H1 (cell line): ENCODE results near the gene NXN. TPM values are rescaled to one million over a fixed set of nuclear protein-coding genes. Genes with fewer than 3 reads are reported as not detected.
"Not testable (repeated sequence)": the region's sequence is repeated elsewhere in the genome, so short reads cannot be mapped to it uniquely, and the experiment has no call there.

Source experiments
- CTCF ChIA-PET: fragments of 300-600 bp; sonication (Branson Sonifier 250); formaldehyde crosslinking; loops from one replicate; lab custom pipeline; 2021; ENCODE audit not compliant: partially characterized antibody; lab: Charles Lee
- POLR2A ChIA-PET: fragments of 300-600 bp; sonication (Branson Sonifier 250); formaldehyde crosslinking; loops from one replicate; lab custom pipeline; 2021; ENCODE audit warnings: inconsistent platforms; ENCODE audit not compliant: partially characterized antibody; lab: Charles Lee
- DNase-seq, 2 experiments: peaks; one replicate each; pipeline versions ENCODE4 v3.0.0 to v3.0.0-alpha.2; 2010 to 2022; ENCODE audit warnings: low spot score in 2 of 2, low read depth in 1 of 2, mixed read lengths in 1 of 2
- FAIRE-seq: peaks from 2 replicates; lab custom pipeline; 2011; peaks lifted over from hg19 to GRCh38; lab: Jason Lieb, UNC
- H2AFZ ChIP-seq: 2 replicates; pipeline ENCODE4 v1.8.1; 2012; ENCODE audit warnings: low read length, inconsistent platforms
- H2AK5ac ChIP-seq: 2 replicates; pipeline ENCODE4 v1.6.1; 2013; ENCODE audit warnings: low read depth, low read length
- H2BK120ac ChIP-seq: replicated peaks from 2 replicates; pipeline ENCODE3; 2013; ENCODE audit warnings: low read depth, low read length, inconsistent platforms
- H2BK12ac ChIP-seq: 2 replicates; pipeline ENCODE4 v1.6.1; 2013; ENCODE audit warnings: low read depth, low read length
- H2BK15ac ChIP-seq: 2 replicates; pipeline ENCODE4 v1.6.1; 2013; ENCODE audit warnings: low read length
- H2BK20ac ChIP-seq: 2 replicates; pipeline ENCODE4 v1.6.1; 2013; ENCODE audit warnings: low read length
- H2BK5ac ChIP-seq: 2 replicates; pipeline ENCODE4 v1.6.1; 2013; ENCODE audit warnings: low read depth, low read length
- H3K14ac ChIP-seq: 2 replicates; pipeline ENCODE4 v1.6.1; 2013; ENCODE audit warnings: inconsistent platforms; ENCODE audit not compliant: insufficient read length
- H3K18ac ChIP-seq: 2 replicates; pipeline ENCODE4 v1.6.1; 2013; ENCODE audit warnings: low read length; ENCODE audit errors: extremely low read depth
- H3K23ac ChIP-seq: 2 replicates; pipeline ENCODE4 v1.6.1; 2013; ENCODE audit warnings: inconsistent platforms; ENCODE audit not compliant: insufficient read length
- H3K23me2 ChIP-seq: 2 replicates; pipeline ENCODE4 v1.6.1; 2013; ENCODE audit warnings: low read depth, low read length
- H3K27ac ChIP-seq: 2 replicates; pipeline ENCODE4 v1.6.1; 2011; ENCODE audit warnings: low read depth, low read length, inconsistent platforms
- H3K27me3 ChIP-seq, 4 experiments: replicated peaks in 1 of 4; 1 replicate in 1 of 4; 2 replicates in 3 of 4; pipeline versions ENCODE4 v1.6.1 to v1.8.1; 2011 to 2013; ENCODE audit warnings: low read length in 3 of 4, mild to moderate bottlenecking in 3 of 4, inconsistent platforms in 2 of 4, mixed read lengths in 2 of 4, moderate library complexity in 1 of 4; ENCODE audit not compliant: control insufficient read depth in 3 of 4, insufficient read depth in 3 of 4; ENCODE audit errors: extremely low read depth in 1 of 4
- H3K36me3 ChIP-seq, 4 experiments: 2 replicates each; pipeline versions ENCODE4 v1.6.1 to v1.8.1; 2011 to 2013; ENCODE audit warnings: mild to moderate bottlenecking in 4 of 4, low read length in 3 of 4, moderate library complexity in 2 of 4, control low read depth in 1 of 4, inconsistent platforms in 1 of 4; ENCODE audit not compliant: insufficient read depth in 4 of 4, control insufficient read depth in 2 of 4
- H3K4ac ChIP-seq: replicated peaks from 2 replicates; pipeline ENCODE3; 2013; ENCODE audit warnings: low read length, low read depth, mixed read lengths, inconsistent platforms; ENCODE audit not compliant: insufficient read length
- H3K4me1 ChIP-seq, 4 experiments: replicated peaks in 1 of 4; 1 replicate in 1 of 4; 2 replicates in 3 of 4; pipeline versions ENCODE4 v1.6.1 to v1.8.1; 2011 to 2013; ENCODE audit warnings: low read length in 3 of 4, inconsistent platforms in 2 of 4, mixed read lengths in 1 of 4; ENCODE audit not compliant: insufficient read depth in 4 of 4, control insufficient read depth in 3 of 4
- H3K4me2 ChIP-seq, 2 experiments: 2 replicates each; pipeline versions ENCODE4 v1.6.1 to v1.8.1; 2011 to 2013; ENCODE audit warnings: low read depth in 2 of 2, low read length in 2 of 2, control low read depth in 1 of 2, inconsistent platforms in 1 of 2, mild to moderate bottlenecking in 1 of 2; ENCODE audit not compliant: insufficient read depth in 1 of 2
- H3K4me3 ChIP-seq, 4 experiments: fragments of 200-600, 300-600 bp in 1 of 4; sonication (generic), shearing (Covaris generic), sonication (Bioruptor Twin) in 1 of 4; 2 replicates each; pipeline versions ENCODE4 v1.5.1 to v1.8.1; 2011 to 2016; ENCODE audit warnings: low read length in 4 of 4, low read depth in 3 of 4, control low read depth in 2 of 4, inconsistent platforms in 2 of 4, mild to moderate bottlenecking in 2 of 4, mixed read lengths in 1 of 4, moderate library complexity in 1 of 4; ENCODE audit not compliant: insufficient read depth in 2 of 4; ENCODE audit errors: extremely low read depth in 1 of 4
- H3K56ac ChIP-seq: replicated peaks from 2 replicates; pipeline ENCODE3; 2013; ENCODE audit warnings: low read depth, mild to moderate bottlenecking, mixed read lengths, low read length, inconsistent platforms; ENCODE audit not compliant: insufficient read length
- H3K79me1 ChIP-seq: 2 replicates; pipeline ENCODE4 v1.6.1; 2013; ENCODE audit warnings: low read depth, low read length, control low read depth
- H3K79me2 ChIP-seq, 2 experiments: 2 replicates each; pipeline versions ENCODE4 v1.6.1 to v1.8.1; 2012 to 2013; ENCODE audit warnings: low read length in 2 of 2, mild to moderate bottlenecking in 2 of 2, inconsistent platforms in 1 of 2; ENCODE audit not compliant: insufficient read depth in 2 of 2, control insufficient read depth in 1 of 2
- H3K9ac ChIP-seq, 4 experiments: replicated peaks in 1 of 4; 1 replicate in 1 of 4; 2 replicates in 3 of 4; pipeline versions ENCODE4 v1.6.1 to v1.8.1; 2011 to 2013; ENCODE audit warnings: low read depth in 3 of 4, low read length in 3 of 4, control low read depth in 2 of 4, mild to moderate bottlenecking in 2 of 4, moderate library complexity in 2 of 4, inconsistent platforms in 1 of 4; ENCODE audit errors: extremely low read depth in 1 of 4
- H3K9me3 ChIP-seq, 2 experiments: 2 replicates each; pipeline versions ENCODE4 v1.6.1 to v1.8.1; 2012 to 2013; ENCODE audit warnings: mild to moderate bottlenecking in 2 of 2, moderate library complexity in 2 of 2, control low read depth in 1 of 2, inconsistent platforms in 1 of 2, low read depth in 1 of 2, low read length in 1 of 2, mixed read lengths in 1 of 2; ENCODE audit not compliant: insufficient read depth in 2 of 2
- H4K20me1 ChIP-seq, 2 experiments: replicated peaks in 1 of 2; 2 replicates each; pipeline versions ENCODE3 to v1.8.1; 2011 to 2013; ENCODE audit warnings: inconsistent platforms in 2 of 2, low read length in 2 of 2, mild to moderate bottlenecking in 1 of 2; ENCODE audit not compliant: insufficient read depth in 2 of 2, control insufficient read depth in 1 of 2
- H4K5ac ChIP-seq: 2 replicates; pipeline ENCODE4 v1.6.1; 2013; ENCODE audit warnings: low read length, low read depth, mixed read lengths, inconsistent platforms; ENCODE audit not compliant: insufficient read length
- H4K8ac ChIP-seq: 2 replicates; pipeline ENCODE4 v1.8.0; 2013; ENCODE audit warnings: mild to moderate bottlenecking, moderate library complexity, low read length, inconsistent platforms; ENCODE audit not compliant: insufficient read depth; ENCODE audit errors: extremely low read depth
- H4K91ac ChIP-seq: replicated peaks from 2 replicates; pipeline ENCODE3; 2013; ENCODE audit warnings: low read length, mixed read lengths, inconsistent platforms; ENCODE audit not compliant: insufficient read length
- WGBS, 2 experiments: shearing (Covaris generic) in 1 of 2; methylation state at CpG; one replicate each; pipeline versions ENCODE4 v1.1.6 to v1.1.7; 2013 to 2015; ENCODE audit warnings: low lambda C conversion rate in 2 of 2, mixed read lengths in 2 of 2, inconsistent platforms in 1 of 2, low coverage in 1 of 2, missing lambda C conversion rate in 1 of 2; ENCODE audit not compliant: insufficient replicate concordance in 2 of 2, insufficient coverage in 1 of 2, insufficient read length in 1 of 2; ENCODE audit errors: extremely low coverage in 1 of 2, missing lambda C conversion rate in 1 of 2; 5-methylcytosine and 5-hydroxymethylcytosine counted together
- polyA plus RNA-seq, 7 experiments: library from polyadenylated mRNA; depleted of rRNA in 3 of 7; stranded (reverse) in 5 of 7; unstranded in 2 of 7; fragments of >200 nt in 5 of 7; fragments of 200-250 nt in 2 of 7; gene quantifications; 1 replicate in 5 of 7; 2 replicates in 1 of 7; 4 replicates in 1 of 7; pipeline versions ENCODE4 v1.2.1 to v1.2.3, GENCODE V29; 2011 to 2013; ENCODE audit warnings: missing spikeins in 2 of 7, mixed read lengths in 2 of 7
- total RNA-seq: library from RNA; stranded (reverse); fragmentation: NEBNext Ultra II Directional; extraction: Animal tissue kit (Norgen Biotek cat#: 25700); gene quantifications from 2 replicates; pipeline ENCODE4 v1.2.1, GENCODE V29; 2021

NXN gene
- total and polyA plus RNA-seq, 2 of the 8 experiments (the other 6 are each of a cell fraction or from before 2014, with no cell fraction given), result 94.1 to 107 TPM

DNA sequence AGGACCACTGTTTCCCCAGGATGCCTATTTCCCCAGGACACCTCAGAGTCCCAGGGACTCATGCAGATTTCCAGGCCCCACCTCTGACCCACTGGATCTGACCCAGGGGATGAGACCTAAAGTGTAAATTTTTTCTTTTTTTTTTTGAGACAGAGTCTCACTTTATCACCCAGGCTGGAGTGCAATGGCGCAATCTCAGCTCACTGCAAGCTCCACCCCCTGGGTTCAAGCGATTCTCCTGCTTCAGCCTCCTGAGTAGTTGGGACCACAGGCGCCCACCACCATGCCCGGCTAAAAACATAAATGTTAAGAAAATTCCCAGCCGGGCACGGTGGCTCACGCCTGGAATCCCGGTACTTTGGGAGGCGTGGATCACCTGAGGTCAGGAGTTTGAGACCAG, 126.7 kb downstream of the NXN start:
- peaks cover 11 to 12% of the 10 kb centered on the region in 2 experiments for H4K20me1 ChIP-seq
- WGBS, 2 experiments, result 87% methylated on average over 9 of the region's 9 CpGs; no CpG with 5 or more reads in 1 of the 2 experiments

More for the DNA sequence above, 126.7 kb downstream of the NXN start:
- H2BK120ac ChIP-seq, H4K91ac ChIP-seq, H3K27me3 ChIP-seq, H3K9ac ChIP-seq, H3K4ac ChIP-seq, DNase-seq, H3K14ac ChIP-seq, H3K23me2 ChIP-seq, H2AK5ac ChIP-seq, H3K56ac ChIP-seq, H3K23ac ChIP-seq, H2BK5ac ChIP-seq, H3K18ac ChIP-seq, H2BK15ac ChIP-seq, FAIRE-seq, H3K36me3 ChIP-seq, H2BK12ac ChIP-seq, H4K8ac ChIP-seq, H3K9me3 ChIP-seq, H2AFZ ChIP-seq, H3K4me3 ChIP-seq, H3K4me2 ChIP-seq, H3K27ac ChIP-seq, H4K5ac ChIP-seq, H2BK20ac ChIP-seq: not testable (repeated sequence)
- POLR2A ChIA-PET, result interaction anchor here (1.6 kb wide), 1 partner anchor 113 kb away, joined by 3 read pairs; no protein-coding TSS in a partner anchor
- CTCF ChIA-PET, result interaction anchor here (0.7 to 5.6 kb wide), 4 partner anchors 25 to 143 kb away, joined by 3 to 29 read pairs (median 8); partner anchors contain the start of gene TIMM22
- Histone ChIP-seq H3K79me2 (peaks cover 0 to 36% of the 10 kb centered on the region in 2 experiments; a peak in 2 of 4 replicates), H3K79me1 (peaks cover 11% of the 10 kb centered on the region), H3K4me1 (peaks cover 0 to 14% (median 6%) of the 10 kb centered on the region in 4 experiments; a peak in 5 of 7 replicates)
